Tongue (tissue), 2 donors: ENCODE measurements around the gene NACA. TPM values are rescaled to one million over a fixed set of nuclear protein-coding genes. Genes with fewer than 3 reads are reported as not detected.
"Not testable (repeated sequence)": the region's sequence is repeated elsewhere in the genome, so short reads cannot be mapped to it uniquely, and the experiment has no call there.

Experiments
- DNase-seq: peaks from one replicate; pipeline ENCODE4 v3.0.0-alpha.2; 2015
- total RNA-seq: library from RNA; depleted of rRNA; stranded (reverse); fragments of >200 nt; gene quantifications from one replicate; pipeline ENCODE4 v1.2.3, GENCODE V29; 2014

The NACA gene
- 759 TPM for total RNA-seq

- peak; percentile 98 for DNase-seq
Measured at GRCh38 chr12:56724972-56725722, at the start of gene NACA. Gene NACA, minus strand, starts transcription at chr12:56725299. Its CDS starts 778 bp downstream, at chr12:56724521.

GRCh38 chr12:56773113-56773512 is 48.0 kb upstream of the NACA start:
- DNase-seq: no peak

- no peak for DNase-seq
Measured at GRCh38 chr12:56772625-56773024, 47.5 kb upstream of the NACA start.

GRCh38 chr12:56769868-56770267 is 44.8 kb upstream of the NACA start:
- DNase-seq: no peak

- DNase-seq: no peak
Measured at GRCh38 chr12:56768424-56768823, 43.3 kb upstream of the NACA start.

GRCh38 chr12:56766535-56766934 is 41.4 kb upstream of the NACA start:
- no peak for DNase-seq

GRCh38 chr12:56763753-56764657 is 38.9 kb upstream of the NACA start:
- DNase-seq: no peak

- DNase-seq: no peak
Measured at GRCh38 chr12:56761812-56762211, 36.7 kb upstream of the NACA start.

GRCh38 chr12:56760460-56760859 is 35.4 kb upstream of the NACA start:
- no peak for DNase-seq

GRCh38 chr12:56759263-56759908 is 34.3 kb upstream of the NACA start:
- DNase-seq: no peak

GRCh38 chr12:56758728-56759262 is 33.7 kb upstream of the NACA start:
- no peak for DNase-seq

- DNase-seq: peak; percentile 52
Measured at GRCh38 chr12:56757971-56758370, 32.9 kb upstream of the NACA start.

- no peak for DNase-seq
Measured at GRCh38 chr12:56753566-56753965, 28.5 kb upstream of the NACA start.

GRCh38 chr12:56751712-56752598 is 26.9 kb upstream of the NACA start, which contains the start of gene PRIM1:
Gene PRIM1, minus strand, starts transcription at chr12:56752323. Its CDS starts 25 bp downstream, at chr12:56752298.
- DNase-seq: peak; percentile 92

GRCh38 chr12:56750596-56750995 is 25.5 kb upstream of the NACA start:
- DNase-seq: not testable (repeated sequence)

- no peak for DNase-seq
Measured at GRCh38 chr12:56749853-56750252, 24.8 kb upstream of the NACA start.

- no peak for DNase-seq
Measured at GRCh38 chr12:56749359-56749758, 24.3 kb upstream of the NACA start.

GRCh38 chr12:56728139-56728861 is 3.2 kb upstream of the NACA start:
- DNase-seq: no peak

GRCh38 chr12:56726196-56726675 is 1.1 kb upstream of the NACA start:
- DNase-seq: not testable (repeated sequence)

GRCh38 chr12:56725723-56726102 is 614 bp upstream of the NACA start:
- no peak for DNase-seq

GRCh38 chr12:56724701-56724971 is 463 bp downstream of the NACA start:
- no peak for DNase-seq
